K562 (cell line): ENCODE results near the gene NAP1L4. TPM values are rescaled to one million over a fixed set of nuclear protein-coding genes. Genes with fewer than 3 reads are reported as not detected.

Source experiments
- CBX5 ChIP-seq: IDR thresholded peaks from 2 replicates; pipeline ENCODE4 v1.6.1; 2014; ENCODE audit warnings: low read depth, borderline replicate concordance
- CXXC5 ChIP-seq: fragments of 250-450 bp; sonication (Bioruptor Pico); IDR thresholded peaks from 2 replicates; pipeline ENCODE4 v1.8.0; 2022; ENCODE audit warnings: inconsistent platforms, mild to moderate bottlenecking, moderate library complexity
- GATAD2A ChIP-seq: fragments of 450-650 bp; IDR thresholded peaks from 2 replicates; pipeline ENCODE4 v1.6.1; 2017
- GMEB1 ChIP-seq: fragments of 250-450 bp; sonication (Bioruptor Pico); IDR thresholded peaks from 2 replicates; pipeline ENCODE4 v1.4.0; 2020; ENCODE audit warnings: mild to moderate bottlenecking
- HINFP ChIP-seq: fragments of 450-650 bp; conservative IDR thresholded peaks from 2 replicates; pipeline ENCODE4 v1.6.1; 2016; ENCODE audit warnings: missing genetic modification characterization, low read depth, mild to moderate bottlenecking, control low read depth, missing compliant biosample characterization
- TBL1XR1 ChIP-seq, 2 experiments: IDR thresholded peaks; 2 replicates each; pipeline ENCODE4 v1.6.1; 2012; ENCODE audit warnings: improper control_type of control experiment in 2 of 2, low read length in 2 of 2, mild to moderate bottlenecking in 1 of 2
- XRCC4 ChIP-seq: IDR thresholded peaks from one replicate; pipeline ENCODE4 v1.6.1; 2011; ENCODE audit not compliant: insufficient read depth, insufficient read length; ENCODE audit errors: extremely low read depth
- ZNF311 ChIP-seq: fragments of 250-450 bp; sonication (Bioruptor Pico); IDR thresholded peaks from 2 replicates; pipeline ENCODE4 v1.4.0; 2020; ENCODE audit warnings: mild to moderate bottlenecking, moderate library complexity
- polyA plus RNA-seq, 8 experiments: library from polyadenylated mRNA; depleted of rRNA in 4 of 8; stranded (reverse) in 5 of 8; unstranded in 3 of 8; fragments of >200 nt; fragmentation: Nextera tagmentation in 2 of 8; fragmentation: Illumina TruSeq in 1 of 8; extraction: Ambion mirVana in 2 of 8; extraction: Trizol in 1 of 8; gene quantifications; 2 replicates each; pipeline versions ENCODE4 v1.2.1 to v1.2.3, GENCODE V29; 2011 to 2014; ENCODE audit warnings: inconsistent platforms in 1 of 8, missing spikeins in 1 of 8
- total RNA-seq, 7 experiments: library from RNA; depleted of rRNA in 6 of 7; stranded (reverse); fragments of >200 nt in 6 of 7; fragmentation: Illumina TruSeq in 2 of 7; extraction: Trizol in 2 of 7; gene quantifications; 2 replicates each; pipeline versions ENCODE4 v1.2.1 to v1.2.3, GENCODE V29; 2011 to 2021; ENCODE audit warnings: low replicate concordance in 1 of 7
- TF ChIP-seq, protein P1 (sequence below): IDR thresholded peaks from 2 replicates; pipeline ENCODE4 v1.6.1; 2012; ENCODE audit warnings: low read depth, low read length, improper control_type of control experiment, borderline replicate concordance

NAP1L4 gene
- total and polyA plus RNA-seq, 9 of the 15 experiments (the other 6 are each of a cell fraction or from before 2014, with no cell fraction given) = 34.1 to 237 (median 179) TPM

DNA sequence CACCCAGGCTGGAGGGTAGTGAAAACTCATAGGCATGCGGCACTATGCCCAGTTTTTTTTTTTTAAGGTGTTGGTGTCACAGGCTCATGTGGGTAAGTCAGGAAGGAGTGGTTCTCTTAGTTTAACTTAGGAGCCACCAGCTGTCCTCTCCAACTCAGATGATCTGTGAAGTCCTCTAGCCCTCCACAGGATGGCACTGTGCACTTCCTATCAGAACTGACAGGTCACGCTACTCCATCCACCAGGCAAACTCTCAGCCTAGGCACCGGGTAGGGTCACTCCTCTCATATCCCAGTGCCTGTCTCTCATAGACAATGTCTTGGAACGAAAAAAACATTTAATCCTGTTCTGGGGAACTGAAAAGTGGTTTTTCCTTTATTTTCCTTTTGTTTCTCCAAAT is 16.5 kb downstream of the NAP1L4 start (continued):
- TF ChIP-seq GMEB1 (CRISPR knock-in tag) (no peak), GATAD2A (no peak), TBL1XR1 (IDR thresholded peaks at IDR 0.05; ENCODE audit: low read length in 2 of 2) (no peak), ZNF311 (CRISPR knock-in tag) (no peak), CXXC5 (no peak), XRCC4 (no peak), CBX5 (no peak), HINFP (no peak)
- TF ChIP-seq, protein P1, sequence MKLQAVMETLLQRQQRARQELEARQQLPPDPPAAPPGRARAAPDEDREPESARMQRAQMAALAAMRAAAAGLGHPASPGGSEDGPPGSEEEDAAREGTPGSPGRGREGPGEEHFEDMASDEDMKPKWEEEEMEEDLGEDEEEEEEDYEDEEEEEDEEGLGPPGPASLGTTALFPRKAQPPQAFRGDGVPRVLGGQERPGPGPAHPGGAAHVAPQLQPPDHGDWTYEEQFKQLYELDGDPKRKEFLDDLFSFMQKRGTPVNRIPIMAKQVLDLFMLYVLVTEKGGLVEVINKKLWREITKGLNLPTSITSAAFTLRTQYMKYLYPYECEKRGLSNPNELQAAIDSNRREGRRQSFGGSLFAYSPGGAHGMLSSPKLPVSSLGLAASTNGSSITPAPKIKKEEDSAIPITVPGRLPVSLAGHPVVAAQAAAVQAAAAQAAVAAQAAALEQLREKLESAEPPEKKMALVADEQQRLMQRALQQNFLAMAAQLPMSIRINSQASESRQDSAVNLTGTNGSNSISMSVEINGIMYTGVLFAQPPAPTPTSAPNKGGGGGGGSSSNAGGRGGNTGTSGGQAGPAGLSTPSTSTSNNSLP = no peak
